ENCODE measurements around the gene NMNAT1. TPM values are rescaled to one million over a fixed set of nuclear protein-coding genes. Genes with fewer than 3 reads are reported as not detected.
A peak's percentile ranks its signal among the peaks of the same experiment; 100 is the strongest.

Gene NMNAT1
- total RNA-seq, 1 experiment from 2014 or later = 6.8 TPM

DNA sequence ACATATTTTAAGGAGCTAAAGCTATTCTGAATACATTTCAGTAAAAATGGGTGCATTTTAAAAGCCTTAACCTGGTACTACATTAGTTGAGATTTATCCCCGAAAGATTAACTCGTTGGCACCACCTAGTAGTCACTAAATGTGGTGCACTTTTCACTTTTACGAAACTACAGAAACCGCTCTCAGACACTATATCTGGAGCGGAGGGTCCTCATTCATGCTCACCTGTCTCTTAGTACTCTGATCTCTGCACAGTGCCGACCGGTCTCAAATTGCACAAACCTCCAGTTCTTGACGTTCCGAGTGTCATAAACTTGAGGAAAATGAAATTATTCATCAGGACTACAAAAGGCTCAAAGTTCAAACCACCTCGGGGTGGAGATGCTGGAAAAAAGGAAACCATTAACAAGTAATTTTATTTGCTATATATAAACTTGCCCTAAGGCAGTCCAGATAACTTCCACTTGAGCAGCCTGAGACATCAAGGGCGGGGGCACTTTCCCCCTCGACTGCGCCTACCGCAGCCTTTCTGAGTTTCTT lies 806 bp upstream of the NMNAT1 start:
- H3K36me3 ChIP-seq (ENCODE audit: insufficient read depth, low read length) = no peaks in the 10 kb centered on the region; the same call in 1 of the 2 replicates
- peak overlapping the region; percentile 79 for H3K4me3 ChIP-seq (ENCODE audit: low read length)
- H3K27me3 ChIP-seq (ENCODE audit: low read length) = no peaks in the 10 kb centered on the region
- peak overlapping the region; percentile 78; the same call in 1 of the 2 replicates for H2AFZ ChIP-seq (ENCODE audit: low read length)
- H3K9ac ChIP-seq (ENCODE audit: low read length) = peak overlapping the region; percentile 86
- H3K79me2 ChIP-seq (ENCODE audit: low read length) = peaks cover 37% of the 10 kb centered on the region
- H3K4me2 ChIP-seq (ENCODE audit: low read depth, low read length, poor library complexity, severe bottlenecking) = peak overlapping the region; percentile 88
- H3K27ac ChIP-seq (ENCODE audit: low read length) = peak overlapping the region; percentile 52
- no peaks in the 10 kb centered on the region for H3K9me3 ChIP-seq (ENCODE audit: low read length)
- no peaks in the 10 kb centered on the region for H3K9me2 ChIP-seq (replicated peaks; ENCODE audit: insufficient read depth, low read length)
- H4K20me1 ChIP-seq (ENCODE audit: insufficient read depth, low read depth, low read length) = no peaks in the 10 kb centered on the region
- H3K4me1 ChIP-seq (ENCODE audit: low read length) = peaks cover 17% of the 10 kb centered on the region
- peak; percentile 81 for DNase-seq

- Histone ChIP-seq H3K4me2 (ENCODE audit: low read depth, low read length, poor library complexity, severe bottlenecking) (no peak overlapping the region), H3K9me3 (ENCODE audit: low read length) (no peaks in the 10 kb centered on the region), H2AFZ (ENCODE audit: low read length) (no peak overlapping the region), H3K9ac (ENCODE audit: low read length) (no peak overlapping the region), H3K4me3 (ENCODE audit: low read length) (no peak overlapping the region), H3K9me2 (replicated peaks; ENCODE audit: insufficient read depth, low read length) (no peaks in the 10 kb centered on the region), H3K27ac (ENCODE audit: low read length) (no peak overlapping the region), H3K4me1 (ENCODE audit: low read length) (peaks cover 35% of the 10 kb centered on the region), H4K20me1 (ENCODE audit: insufficient read depth, low read depth, low read length) (no peaks in the 10 kb centered on the region), H3K79me2 (ENCODE audit: low read length) (peaks cover 36% of the 10 kb centered on the region), H3K27me3 (ENCODE audit: low read length) (no peaks in the 10 kb centered on the region), H3K36me3 (ENCODE audit: insufficient read depth, low read length) (no peaks in the 10 kb centered on the region)
- DNase-seq = no peak
These were observed 3.0 kb downstream of the NMNAT1 start for GRCh38 chr1:9946315-9946714.

GRCh38 chr1:9957726-9958125 lies 14.5 kb downstream of the NMNAT1 start:
- DNase-seq = peak; percentile 88
- H3K4me3 ChIP-seq (ENCODE audit: low read length) = peak overlapping the region; percentile 57
- 0 out of 2 replicates have a peak overlapping the region, but pooled peaks have one; percentile 0 for H2AFZ ChIP-seq (ENCODE audit: low read length)
- peak overlapping the region; percentile 81 for H3K27ac ChIP-seq (ENCODE audit: low read length)
- H3K27me3 ChIP-seq (ENCODE audit: low read length) = no peaks in the 10 kb centered on the region
- no peaks in the 10 kb centered on the region for H3K36me3 ChIP-seq (ENCODE audit: insufficient read depth, low read length)
- H3K4me1 ChIP-seq (ENCODE audit: low read length) = peaks cover 42% of the 10 kb centered on the region
- no peaks in the 10 kb centered on the region for H3K9me3 ChIP-seq (ENCODE audit: low read length)
- H3K4me2 ChIP-seq (ENCODE audit: low read depth, low read length, poor library complexity, severe bottlenecking) = peak overlapping the region; percentile 56
- H3K9me2 ChIP-seq (replicated peaks; ENCODE audit: insufficient read depth, low read length) = no peaks in the 10 kb centered on the region
- peak overlapping the region; percentile 39 for H3K9ac ChIP-seq (ENCODE audit: low read length)
- no peaks in the 10 kb centered on the region for H4K20me1 ChIP-seq (ENCODE audit: insufficient read depth, low read depth, low read length)
- peaks cover 11% of the 10 kb centered on the region; the same call in 1 of the 2 replicates for H3K79me2 ChIP-seq (ENCODE audit: low read length)

DNA sequence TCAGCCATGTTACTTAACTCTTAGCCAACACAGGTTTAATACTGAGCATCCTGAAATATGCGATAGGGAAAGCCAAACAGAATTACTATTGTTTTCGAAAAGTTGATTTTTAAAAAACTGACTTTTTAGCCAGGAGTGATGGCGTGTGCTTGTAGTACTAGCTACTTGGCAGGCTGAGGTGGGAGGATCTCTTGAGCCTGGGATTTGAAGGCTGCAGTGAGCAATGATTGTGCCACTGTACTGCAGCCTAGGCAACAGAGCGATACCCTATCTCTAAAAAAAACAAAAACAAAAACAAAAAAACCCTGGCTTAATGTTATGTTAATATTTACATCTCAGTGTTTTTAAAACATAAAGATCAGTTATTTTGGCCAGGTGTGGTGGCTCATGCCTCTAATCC lies 16.7 kb downstream of the NMNAT1 start:
- H3K9me3 ChIP-seq (ENCODE audit: low read length) = no peaks in the 10 kb centered on the region

DNA sequence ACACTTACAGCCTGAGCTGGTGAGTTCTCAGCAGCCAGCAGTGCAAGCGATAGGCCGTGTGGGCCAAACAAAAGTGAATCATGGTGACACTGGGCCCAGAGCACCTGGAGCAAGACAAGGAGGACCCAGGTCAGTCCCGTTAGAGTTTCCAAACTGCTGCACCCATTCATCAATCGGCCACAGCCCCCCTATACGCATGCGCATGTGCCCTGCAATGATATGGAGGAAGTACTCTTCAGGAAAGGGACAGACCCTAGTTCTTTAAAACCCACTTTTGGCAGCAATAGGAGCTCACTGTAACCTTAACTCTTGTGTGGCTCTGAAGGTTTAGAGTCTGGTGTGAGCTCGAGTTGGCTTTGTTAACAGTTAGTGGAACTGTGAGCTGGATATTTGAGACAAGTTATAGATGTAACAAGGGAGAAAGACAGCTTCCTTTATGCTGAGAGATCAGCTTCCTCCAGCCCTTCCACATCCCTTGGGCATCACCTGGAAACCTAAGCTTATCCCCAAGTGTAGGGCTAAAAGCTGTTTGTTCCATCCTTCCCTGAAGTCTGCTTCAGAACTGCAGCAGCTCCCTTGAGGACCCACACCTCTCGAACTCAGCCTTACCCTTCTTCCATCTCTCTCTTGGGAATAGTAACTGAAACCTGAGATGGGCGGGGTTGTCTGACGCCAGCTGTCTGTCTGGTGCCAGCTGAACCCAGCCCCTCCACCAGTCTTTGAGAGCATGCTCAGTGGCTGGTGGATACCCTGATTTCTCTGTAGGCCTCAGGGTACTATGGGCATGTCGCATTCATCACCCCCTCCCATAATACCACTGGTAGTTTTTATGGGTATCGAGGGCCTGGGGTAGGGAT lies 17.7 kb downstream of the NMNAT1 start:
- Histone ChIP-seq H3K9ac (ENCODE audit: low read length) (peak overlapping the region; percentile 45), H3K4me3 (ENCODE audit: low read length) (peak overlapping the region; percentile 41; the same call in 1 of the 2 replicates), H3K4me2 (ENCODE audit: low read depth, low read length, poor library complexity, severe bottlenecking) (peak overlapping the region; percentile 67), H2AFZ (ENCODE audit: low read length) (peak overlapping the region; percentile 4; the same call in 1 of the 2 replicates), H4K20me1 (ENCODE audit: insufficient read depth, low read depth, low read length) (no peaks in the 10 kb centered on the region), H3K79me2 (ENCODE audit: low read length) (peaks cover 7% of the 10 kb centered on the region; the same call in 1 of the 2 replicates), H3K9me3 (ENCODE audit: low read length) (no peaks in the 10 kb centered on the region), H3K36me3 (ENCODE audit: insufficient read depth, low read length) (no peaks in the 10 kb centered on the region), H3K27ac (ENCODE audit: low read length) (peak overlapping the region; percentile 67), H3K9me2 (replicated peaks; ENCODE audit: insufficient read depth, low read length) (no peaks in the 10 kb centered on the region), H3K4me1 (ENCODE audit: low read length) (peaks cover 42% of the 10 kb centered on the region), H3K27me3 (ENCODE audit: low read length) (no peaks in the 10 kb centered on the region)
- DNase-seq = peak; percentile 92

More for the DNA sequence above, 16.7 kb downstream of the NMNAT1 start:
- Histone ChIP-seq H4K20me1 (ENCODE audit: insufficient read depth, low read depth, low read length) (no peaks in the 10 kb centered on the region), H3K9ac (ENCODE audit: low read length) (no peak overlapping the region), H2AFZ (ENCODE audit: low read length) (no peak overlapping the region), H3K27me3 (ENCODE audit: low read length) (no peaks in the 10 kb centered on the region), H3K4me1 (ENCODE audit: low read length) (peaks cover 42% of the 10 kb centered on the region), H3K9me2 (replicated peaks; ENCODE audit: insufficient read depth, low read length) (no peaks in the 10 kb centered on the region), H3K36me3 (ENCODE audit: insufficient read depth, low read length) (no peaks in the 10 kb centered on the region), H3K27ac (ENCODE audit: low read length) (0 out of 2 replicates have a peak overlapping the region, but pooled peaks have one; percentile 8), H3K4me3 (ENCODE audit: low read length) (no peak overlapping the region), H3K4me2 (ENCODE audit: low read depth, low read length, poor library complexity, severe bottlenecking) (peak overlapping the region; percentile 67), H3K79me2 (ENCODE audit: low read length) (peaks cover 7% of the 10 kb centered on the region; the same call in 1 of the 2 replicates)
- DNase-seq = no peak

GRCh38 chr1:9984253-9984652 lies 41.0 kb downstream of the NMNAT1 start:
- Histone ChIP-seq H3K79me2 (ENCODE audit: low read length) (no peaks in the 10 kb centered on the region), H3K36me3 (ENCODE audit: insufficient read depth, low read length) (no peaks in the 10 kb centered on the region), H3K4me1 (ENCODE audit: low read length) (no peaks in the 10 kb centered on the region), H4K20me1 (ENCODE audit: insufficient read depth, low read depth, low read length) (no peaks in the 10 kb centered on the region), H3K9me2 (replicated peaks; ENCODE audit: insufficient read depth, low read length) (no peaks in the 10 kb centered on the region), H3K9ac (ENCODE audit: low read length) (no peak overlapping the region), H3K4me3 (ENCODE audit: low read length) (no peak overlapping the region), H3K27ac (ENCODE audit: low read length) (no peak overlapping the region), H2AFZ (ENCODE audit: low read length) (no peak overlapping the region), H3K27me3 (ENCODE audit: low read length) (no peaks in the 10 kb centered on the region), H3K9me3 (ENCODE audit: low read length) (no peaks in the 10 kb centered on the region), H3K4me2 (ENCODE audit: low read depth, low read length, poor library complexity, severe bottlenecking) (no peak overlapping the region)
- no peak for DNase-seq

- Histone ChIP-seq H3K9ac (ENCODE audit: low read length) (no peak overlapping the region), H3K9me3 (ENCODE audit: low read length) (no peaks in the 10 kb centered on the region), H3K4me2 (ENCODE audit: low read depth, low read length, poor library complexity, severe bottlenecking) (no peak overlapping the region), H3K4me3 (ENCODE audit: low read length) (no peak overlapping the region), H3K27ac (ENCODE audit: low read length) (no peak overlapping the region), H3K27me3 (ENCODE audit: low read length) (no peaks in the 10 kb centered on the region), H3K36me3 (ENCODE audit: insufficient read depth, low read length) (no peaks in the 10 kb centered on the region), H3K4me1 (ENCODE audit: low read length) (no peaks in the 10 kb centered on the region), H3K9me2 (replicated peaks; ENCODE audit: insufficient read depth, low read length) (no peaks in the 10 kb centered on the region), H4K20me1 (ENCODE audit: insufficient read depth, low read depth, low read length) (no peaks in the 10 kb centered on the region), H2AFZ (ENCODE audit: low read length) (no peak overlapping the region), H3K79me2 (ENCODE audit: low read length) (no peaks in the 10 kb centered on the region)
- DNase-seq = no peak
These were observed 41.7 kb downstream of the NMNAT1 start for GRCh38 chr1:9985001-9985400.

DNA sequence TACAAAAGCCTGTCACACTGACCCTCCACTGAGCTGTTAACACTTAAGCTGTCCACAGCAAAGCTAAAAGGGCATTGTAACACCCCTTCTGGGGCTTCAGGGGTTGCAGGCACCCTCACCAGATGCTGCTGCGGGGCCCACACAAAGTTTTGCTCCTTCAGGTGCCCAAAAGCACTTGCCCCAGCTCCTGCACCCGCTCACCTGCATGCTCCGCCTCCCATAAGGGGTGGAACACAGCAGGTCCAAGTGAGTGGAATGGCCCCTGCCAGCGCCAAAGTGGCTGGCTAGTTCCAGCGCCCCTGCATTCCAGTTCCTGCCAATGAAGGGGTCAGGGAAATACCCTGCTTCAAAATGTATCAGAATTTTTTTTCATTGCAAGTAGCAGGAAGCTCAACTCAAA lies 46.5 kb downstream of the NMNAT1 start:
- H3K79me2 ChIP-seq (ENCODE audit: low read length) = no peaks in the 10 kb centered on the region
- H3K4me2 ChIP-seq (ENCODE audit: low read depth, low read length, poor library complexity, severe bottlenecking) = no peak overlapping the region
- H3K9me2 ChIP-seq (replicated peaks; ENCODE audit: insufficient read depth, low read length) = no peaks in the 10 kb centered on the region
- no peaks in the 10 kb centered on the region for H3K4me1 ChIP-seq (ENCODE audit: low read length)
- H3K36me3 ChIP-seq (ENCODE audit: insufficient read depth, low read length) = no peaks in the 10 kb centered on the region
- no peak overlapping the region for H3K4me3 ChIP-seq (ENCODE audit: low read length)
- H3K27ac ChIP-seq (ENCODE audit: low read length) = no peak overlapping the region
- no peak for DNase-seq
- no peaks in the 10 kb centered on the region for H3K9me3 ChIP-seq (ENCODE audit: low read length)
- H3K9ac ChIP-seq (ENCODE audit: low read length) = no peak overlapping the region
- H2AFZ ChIP-seq (ENCODE audit: low read length) = no peak overlapping the region
- no peaks in the 10 kb centered on the region for H3K27me3 ChIP-seq (ENCODE audit: low read length)
- no peaks in the 10 kb centered on the region for H4K20me1 ChIP-seq (ENCODE audit: insufficient read depth, low read depth, low read length)

Measured in Karpas-422 (cell line).